ENCODE data around the gene PDE12.

DNA sequence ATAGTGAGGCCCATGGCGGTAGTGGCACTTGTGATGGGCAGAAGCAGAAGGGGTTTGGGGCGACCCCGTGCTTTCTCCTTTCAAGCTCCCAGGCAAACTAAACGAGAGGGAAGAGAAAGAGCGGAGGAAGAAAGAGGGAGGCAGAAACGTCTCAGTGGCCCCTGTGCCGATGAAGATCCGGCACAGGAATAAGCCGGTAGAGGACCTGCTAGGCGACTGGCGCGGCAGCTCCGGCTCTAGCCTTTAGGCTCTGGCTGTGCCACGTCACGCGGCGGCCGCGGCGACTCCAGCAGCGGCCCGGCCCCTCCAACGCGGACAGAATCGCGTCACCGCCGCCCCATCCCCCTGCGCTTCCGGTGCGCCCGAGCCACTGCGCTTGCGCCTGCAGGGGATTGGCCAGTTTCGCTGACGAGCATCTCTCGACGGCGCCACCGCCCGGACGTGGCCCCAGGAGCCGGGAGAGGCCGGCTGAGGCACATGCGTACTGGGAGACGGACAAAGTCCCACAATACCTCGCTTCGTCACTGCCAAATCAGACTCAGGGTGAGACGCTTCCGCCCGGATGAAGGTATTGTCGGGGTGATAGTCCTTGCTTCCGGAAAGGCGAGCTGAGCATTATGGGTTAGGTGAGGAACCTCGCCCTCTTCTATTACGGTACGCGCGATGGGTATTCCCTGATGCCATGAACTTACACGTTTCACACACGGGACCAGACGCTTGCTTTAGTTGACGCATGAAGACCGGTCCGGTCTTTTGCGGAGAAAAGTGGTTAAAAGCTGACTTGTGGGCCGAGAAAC is 41.3 kb downstream of the PDE12 start, which contains the start of gene ARF4:
- TF ChIP-seq, protein P1, sequence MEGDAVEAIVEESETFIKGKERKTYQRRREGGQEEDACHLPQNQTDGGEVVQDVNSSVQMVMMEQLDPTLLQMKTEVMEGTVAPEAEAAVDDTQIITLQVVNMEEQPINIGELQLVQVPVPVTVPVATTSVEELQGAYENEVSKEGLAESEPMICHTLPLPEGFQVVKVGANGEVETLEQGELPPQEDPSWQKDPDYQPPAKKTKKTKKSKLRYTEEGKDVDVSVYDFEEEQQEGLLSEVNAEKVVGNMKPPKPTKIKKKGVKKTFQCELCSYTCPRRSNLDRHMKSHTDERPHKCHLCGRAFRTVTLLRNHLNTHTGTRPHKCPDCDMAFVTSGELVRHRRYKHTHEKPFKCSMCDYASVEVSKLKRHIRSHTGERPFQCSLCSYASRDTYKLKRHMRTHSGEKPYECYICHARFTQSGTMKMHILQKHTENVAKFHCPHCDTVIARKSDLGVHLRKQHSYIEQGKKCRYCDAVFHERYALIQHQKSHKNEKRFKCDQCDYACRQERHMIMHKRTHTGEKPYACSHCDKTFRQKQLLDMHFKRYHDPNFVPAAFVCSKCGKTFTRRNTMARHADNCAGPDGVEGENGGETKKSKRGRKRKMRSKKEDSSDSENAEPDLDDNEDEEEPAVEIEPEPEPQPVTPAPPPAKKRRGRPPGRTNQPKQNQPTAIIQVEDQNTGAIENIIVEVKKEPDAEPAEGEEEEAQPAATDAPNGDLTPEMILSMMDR (conservative IDR thresholded peaks at IDR 0.05; ENCODE audit: low read depth, low read length): 0 out of 2 replicates have a peak, but pooled peaks have one; percentile 24
- no peak for TF ChIP-seq EZH2phosphoT487 (IDR thresholded peaks at IDR 0.05; ENCODE audit: borderline replicate concordance, low read length)

Measured in PC-3 (cell line).